Ishikawa (cell line): ENCODE data around the gene PPP6R3.

Experiments
- CEBPB ChIP-seq: IDR thresholded peaks from 2 replicates; pipeline ENCODE4 v1.6.1; 2012
- CREB1 ChIP-seq: IDR thresholded peaks from 2 replicates; pipeline ENCODE4 v1.6.1; 2012; ENCODE audit warnings: low read depth
- EGR1 ChIP-seq: IDR thresholded peaks from 2 replicates; pipeline ENCODE4 v1.6.1; 2012
- EP300 ChIP-seq: IDR thresholded peaks from 2 replicates; pipeline ENCODE4 v1.6.1; 2012; ENCODE audit warnings: borderline replicate concordance
- FOXM1 ChIP-seq: IDR thresholded peaks from 2 replicates; pipeline ENCODE4 v1.6.1; 2012; ENCODE audit warnings: low read depth, borderline replicate concordance
- NFIC ChIP-seq: IDR thresholded peaks from 2 replicates; pipeline ENCODE4 v1.6.1; 2012
- RAD21 ChIP-seq: IDR thresholded peaks from 2 replicates; pipeline ENCODE4 v1.6.1; 2012; ENCODE audit warnings: low read depth
- TAF1 ChIP-seq: IDR thresholded peaks from 2 replicates; pipeline ENCODE4 v1.6.1; 2012; ENCODE audit warnings: low read depth, mild to moderate bottlenecking
- TCF12 ChIP-seq: IDR thresholded peaks from 2 replicates; pipeline ENCODE4 v1.6.1; 2012; ENCODE audit warnings: low read depth
- TEAD4 ChIP-seq: IDR thresholded peaks from 2 replicates; pipeline ENCODE4 v1.6.1; 2012
- YY1 ChIP-seq: IDR thresholded peaks from 2 replicates; pipeline ENCODE4 v1.6.1; 2012; ENCODE audit warnings: low read depth
- ZBTB7A ChIP-seq: IDR thresholded peaks from 2 replicates; pipeline ENCODE4 v1.6.1; 2012; ENCODE audit warnings: low read depth
- TF ChIP-seq, protein P1 (sequence below): IDR thresholded peaks from 2 replicates; pipeline ENCODE4 v1.6.1; 2012; ENCODE audit warnings: low read depth, mild to moderate bottlenecking
- TF ChIP-seq, protein P2 (sequence below): IDR thresholded peaks from 2 replicates; pipeline ENCODE4 v1.6.1; 2012
- TF ChIP-seq, protein P3 (sequence below): IDR thresholded peaks from 2 replicates; pipeline ENCODE4 v1.6.1; 2012

PPP6R3 gene

DNA sequence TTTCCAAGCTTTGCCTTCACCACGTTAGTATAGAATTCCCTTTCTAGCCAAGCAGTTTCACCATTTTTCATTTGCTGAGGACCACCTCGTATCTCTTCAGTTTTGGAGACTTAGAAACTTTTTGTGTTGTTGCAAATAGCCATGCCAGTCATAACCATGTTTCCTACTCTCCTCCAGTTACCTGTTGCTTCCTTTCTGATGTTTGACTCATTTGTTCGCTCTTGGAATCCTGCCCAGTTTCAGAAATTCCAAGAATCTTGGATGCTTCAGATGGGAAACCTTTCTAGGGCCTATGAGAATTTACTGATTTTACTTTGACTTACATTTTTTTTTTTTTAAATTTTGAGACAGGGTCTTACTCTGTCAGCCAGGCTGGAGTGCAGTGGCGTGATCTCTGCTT lies 65.4 kb downstream of the PPP6R3 start:
- TF ChIP-seq, protein P1, sequence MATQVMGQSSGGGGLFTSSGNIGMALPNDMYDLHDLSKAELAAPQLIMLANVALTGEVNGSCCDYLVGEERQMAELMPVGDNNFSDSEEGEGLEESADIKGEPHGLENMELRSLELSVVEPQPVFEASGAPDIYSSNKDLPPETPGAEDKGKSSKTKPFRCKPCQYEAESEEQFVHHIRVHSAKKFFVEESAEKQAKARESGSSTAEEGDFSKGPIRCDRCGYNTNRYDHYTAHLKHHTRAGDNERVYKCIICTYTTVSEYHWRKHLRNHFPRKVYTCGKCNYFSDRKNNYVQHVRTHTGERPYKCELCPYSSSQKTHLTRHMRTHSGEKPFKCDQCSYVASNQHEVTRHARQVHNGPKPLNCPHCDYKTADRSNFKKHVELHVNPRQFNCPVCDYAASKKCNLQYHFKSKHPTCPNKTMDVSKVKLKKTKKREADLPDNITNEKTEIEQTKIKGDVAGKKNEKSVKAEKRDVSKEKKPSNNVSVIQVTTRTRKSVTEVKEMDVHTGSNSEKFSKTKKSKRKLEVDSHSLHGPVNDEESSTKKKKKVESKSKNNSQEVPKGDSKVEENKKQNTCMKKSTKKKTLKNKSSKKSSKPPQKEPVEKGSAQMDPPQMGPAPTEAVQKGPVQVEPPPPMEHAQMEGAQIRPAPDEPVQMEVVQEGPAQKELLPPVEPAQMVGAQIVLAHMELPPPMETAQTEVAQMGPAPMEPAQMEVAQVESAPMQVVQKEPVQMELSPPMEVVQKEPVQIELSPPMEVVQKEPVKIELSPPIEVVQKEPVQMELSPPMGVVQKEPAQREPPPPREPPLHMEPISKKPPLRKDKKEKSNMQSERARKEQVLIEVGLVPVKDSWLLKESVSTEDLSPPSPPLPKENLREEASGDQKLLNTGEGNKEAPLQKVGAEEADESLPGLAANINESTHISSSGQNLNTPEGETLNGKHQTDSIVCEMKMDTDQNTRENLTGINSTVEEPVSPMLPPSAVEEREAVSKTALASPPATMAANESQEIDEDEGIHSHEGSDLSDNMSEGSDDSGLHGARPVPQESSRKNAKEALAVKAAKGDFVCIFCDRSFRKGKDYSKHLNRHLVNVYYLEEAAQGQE: no peak
- peak; percentile 74; the same call in 1 of the 2 replicates for TF ChIP-seq TEAD4

DNA sequence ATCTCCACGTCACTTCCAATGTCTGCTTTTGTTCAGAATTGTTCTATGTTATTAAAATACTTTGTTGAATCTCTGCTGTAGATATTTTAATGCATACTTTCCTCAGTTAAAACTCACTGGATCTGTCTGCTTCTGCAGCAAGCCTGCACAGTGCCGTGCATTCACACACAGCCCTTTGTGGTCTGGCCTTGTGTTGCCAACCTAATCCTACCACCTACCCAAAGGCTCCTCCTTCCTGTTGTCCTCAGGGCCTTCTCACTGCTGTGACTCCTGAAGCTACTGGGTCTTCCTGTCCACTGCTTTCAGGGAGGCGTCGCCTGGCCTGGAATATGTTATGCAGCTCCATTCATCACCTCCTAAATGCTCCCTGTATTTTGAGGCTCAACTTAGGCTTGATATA lies 67.0 kb downstream of the PPP6R3 start:
- TF ChIP-seq NFIC: no peak
- TF ChIP-seq, protein P2, sequence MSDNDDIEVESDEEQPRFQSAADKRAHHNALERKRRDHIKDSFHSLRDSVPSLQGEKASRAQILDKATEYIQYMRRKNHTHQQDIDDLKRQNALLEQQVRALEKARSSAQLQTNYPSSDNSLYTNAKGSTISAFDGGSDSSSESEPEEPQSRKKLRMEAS: no peak
- TF ChIP-seq RAD21: no peak
- no peak for TF ChIP-seq CREB1
- TF ChIP-seq, protein P3, sequence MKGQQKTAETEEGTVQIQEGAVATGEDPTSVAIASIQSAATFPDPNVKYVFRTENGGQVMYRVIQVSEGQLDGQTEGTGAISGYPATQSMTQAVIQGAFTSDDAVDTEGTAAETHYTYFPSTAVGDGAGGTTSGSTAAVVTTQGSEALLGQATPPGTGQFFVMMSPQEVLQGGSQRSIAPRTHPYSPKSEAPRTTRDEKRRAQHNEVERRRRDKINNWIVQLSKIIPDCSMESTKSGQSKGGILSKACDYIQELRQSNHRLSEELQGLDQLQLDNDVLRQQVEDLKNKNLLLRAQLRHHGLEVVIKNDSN: no peak
- TF ChIP-seq TAF1: no peak
- TF ChIP-seq FOXM1: no peak
- no peak for TF ChIP-seq ZBTB7A
- TF ChIP-seq TEAD4: no peak
- no peak for TF ChIP-seq EP300
- TF ChIP-seq CEBPB: no peak
- TF ChIP-seq, protein P1: no peak
- no peak for TF ChIP-seq EGR1
- TF ChIP-seq TCF12: no peak
- TF ChIP-seq YY1: no peak

DNA sequence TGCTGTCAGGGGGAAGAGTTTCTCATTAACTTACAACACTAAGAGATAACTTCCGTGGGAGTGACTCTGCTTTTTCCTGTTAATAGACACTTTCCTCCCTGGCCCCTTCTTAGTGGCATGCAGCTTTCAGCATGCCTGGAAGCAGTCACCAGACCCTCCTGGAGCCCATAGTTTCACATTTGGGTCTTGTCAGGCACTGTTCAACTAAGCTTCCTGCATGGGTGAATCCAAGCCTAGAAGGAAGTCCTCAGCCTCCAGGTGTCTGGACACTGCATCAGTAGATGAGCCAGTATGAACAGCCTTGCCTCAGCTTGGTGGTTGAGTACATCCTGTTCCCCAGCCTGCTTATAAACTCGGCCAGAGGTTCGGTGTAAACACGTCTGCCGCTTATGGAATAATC lies 68.1 kb downstream of the PPP6R3 start:
- TF ChIP-seq CEBPB (no peak), RAD21 (no peak), FOXM1 (no peak), ZBTB7A (no peak), TEAD4 (no peak), EGR1 (no peak)

DNA sequence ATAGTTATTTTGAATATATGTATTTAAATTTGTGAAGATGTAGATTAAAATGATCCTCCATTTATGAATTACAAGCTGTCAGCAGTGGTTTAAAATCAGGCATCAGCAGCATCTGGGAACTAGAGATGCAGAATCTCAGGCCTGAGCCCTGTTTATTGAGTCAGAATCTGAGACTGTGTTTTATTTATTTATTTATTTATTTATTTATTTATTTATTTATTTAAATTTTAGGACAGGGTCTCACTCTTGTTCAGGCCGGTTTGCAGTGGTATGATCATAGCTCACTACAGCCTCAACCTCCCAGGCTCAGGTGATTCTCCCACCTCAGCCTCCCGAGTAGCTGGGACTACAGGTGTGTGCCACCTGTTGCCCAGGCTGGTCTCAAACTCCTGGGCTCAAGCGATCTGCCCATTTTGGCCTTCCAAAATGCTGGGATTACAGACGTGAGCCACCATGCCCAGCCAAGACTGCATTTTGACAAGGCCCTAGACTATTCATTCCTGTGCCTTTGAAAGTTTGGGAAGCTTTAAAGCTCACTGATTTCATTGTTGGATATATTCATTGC lies 70.7 kb downstream of the PPP6R3 start:
- TF ChIP-seq EP300 (no peak), TAF1 (no peak)

DNA sequence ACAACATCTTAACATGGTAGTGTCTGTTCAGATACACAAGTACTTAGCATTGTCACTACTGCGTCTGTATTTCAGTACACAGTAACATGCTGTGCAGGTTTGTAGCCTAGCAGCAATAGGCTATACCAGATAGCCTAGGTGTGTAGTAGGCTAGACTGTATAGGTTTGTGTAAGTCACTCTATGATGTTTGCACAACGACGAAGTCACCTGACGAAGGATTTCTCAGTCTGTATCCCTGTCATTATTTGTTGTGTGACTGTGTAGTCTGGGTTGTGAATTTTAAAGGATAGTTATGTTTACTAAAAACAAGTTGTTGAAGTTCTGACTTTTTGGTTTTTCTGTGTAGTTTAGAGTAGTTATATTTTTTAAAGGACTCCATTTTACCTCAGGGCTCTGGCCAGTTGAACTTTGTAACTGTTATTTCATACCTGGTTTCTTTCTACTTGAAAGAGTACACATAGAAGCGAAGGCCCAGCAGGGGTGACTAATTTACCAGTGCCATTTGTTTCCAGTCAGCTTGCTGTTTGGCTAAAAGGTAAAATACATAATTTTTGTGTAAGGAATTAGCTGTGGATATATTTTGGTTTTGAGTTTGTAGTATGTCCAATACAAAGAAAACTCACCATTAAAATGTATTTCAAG lies 72.3 kb downstream of the PPP6R3 start:
- TF ChIP-seq, protein P3: no peak
- TF ChIP-seq, protein P1: no peak
- TF ChIP-seq EGR1: no peak
- no peak for TF ChIP-seq CREB1
- TF ChIP-seq TEAD4: no peak
- no peak for TF ChIP-seq ZBTB7A
- TF ChIP-seq RAD21: no peak
- TF ChIP-seq YY1: no peak
- TF ChIP-seq, protein P2: no peak
- TF ChIP-seq TCF12: no peak
- TF ChIP-seq CEBPB: no peak
- TF ChIP-seq NFIC: no peak
- TF ChIP-seq TAF1: no peak
- no peak for TF ChIP-seq FOXM1
